K562 (cell line): ENCODE data around the gene PTRH2. TPM values are rescaled to one million over a fixed set of nuclear protein-coding genes. Genes with fewer than 3 reads are reported as not detected.

Experiments
- AFF4 ChIP-seq: sonication (generic); formaldehyde crosslinking; IDR thresholded peaks from 2 replicates; pipeline ENCODE4 v1.8.0; 2023; ENCODE audit warnings: mild to moderate bottlenecking, missing genetic modification reagents
- ARNT ChIP-seq, 2 experiments: fragments of 450-650 bp; IDR thresholded peaks; 2 replicates each; pipeline ENCODE4 v1.6.1; 2016; ENCODE audit warnings: mild to moderate bottlenecking in 1 of 2
- CXXC5 ChIP-seq: fragments of 250-450 bp; sonication (Bioruptor Pico); IDR thresholded peaks from 2 replicates; pipeline ENCODE4 v1.8.0; 2022; ENCODE audit warnings: inconsistent platforms, mild to moderate bottlenecking, moderate library complexity
- DEAF1 ChIP-seq: fragments of 450-650 bp; formaldehyde crosslinking; IDR thresholded peaks from 2 replicates; pipeline ENCODE4 v1.4.0; 2020; ENCODE audit warnings: mild to moderate bottlenecking, moderate library complexity
- HCFC1 ChIP-seq: IDR thresholded peaks from 2 replicates; pipeline ENCODE4 v1.6.1; 2012; ENCODE audit warnings: low read depth, low read length, improper control_type of control experiment
- PHB ChIP-seq: fragments of 250-450 bp; sonication (Bioruptor Pico); IDR thresholded peaks from 2 replicates; pipeline ENCODE4 v1.5.0; 2021
- POLR3G ChIP-seq: IDR thresholded peaks from 2 replicates; pipeline ENCODE4 v1.6.1; 2011; ENCODE audit not compliant: insufficient read length, insufficient replicate concordance; ENCODE audit errors: extremely low read depth
- PURB ChIP-seq: sonication (generic); formaldehyde crosslinking; IDR thresholded peaks from 2 replicates; pipeline ENCODE4 v1.9.0; 2021; ENCODE audit warnings: low read depth, mild to moderate bottlenecking, missing genetic modification reagents
- TBL1XR1 ChIP-seq, 2 experiments: IDR thresholded peaks; 2 replicates each; pipeline ENCODE4 v1.6.1; 2012; ENCODE audit warnings: improper control_type of control experiment in 2 of 2, low read length in 2 of 2, mild to moderate bottlenecking in 1 of 2
- TOE1 ChIP-seq, 2 experiments: fragments of 450-650 bp in 1 of 2; sonication (generic) in 1 of 2; formaldehyde crosslinking in 1 of 2; IDR thresholded peaks; 2 replicates each; pipeline versions ENCODE4 v1.7.1 to v1.8.0; 2016 to 2022; ENCODE audit warnings: borderline replicate concordance in 2 of 2, mild to moderate bottlenecking in 2 of 2, antibody characterized with exemption in 1 of 2, inconsistent platforms in 1 of 2, low read depth in 1 of 2, missing genetic modification reagents in 1 of 2, moderate library complexity in 1 of 2
- TSC22D4 ChIP-seq: fragments of 450-650 bp; IDR thresholded peaks from 2 replicates; pipeline ENCODE4 v1.6.1; 2016; ENCODE audit warnings: missing genetic modification characterization, missing biosample characterization, control low read depth
- ZNF280B ChIP-seq: fragments of 250-450 bp; sonication (Bioruptor Pico); IDR thresholded peaks from 2 replicates; pipeline ENCODE4 v1.5.1; 2021; ENCODE audit warnings: mild to moderate bottlenecking
- ZNF695 ChIP-seq: fragments of 450-650 bp; formaldehyde crosslinking; IDR thresholded peaks from 2 replicates; pipeline ENCODE4 v1.4.0; 2020; ENCODE audit warnings: mild to moderate bottlenecking, moderate library complexity
- ZNF696 ChIP-seq: fragments of 250-450 bp; sonication (Bioruptor Pico); conservative IDR thresholded peaks from 2 replicates; pipeline ENCODE4 v1.4.0; 2020; ENCODE audit warnings: mild to moderate bottlenecking, moderate library complexity
- polyA plus RNA-seq, 8 experiments: library from polyadenylated mRNA; depleted of rRNA in 4 of 8; stranded (reverse) in 5 of 8; unstranded in 3 of 8; fragments of >200 nt; fragmentation: Nextera tagmentation in 2 of 8; fragmentation: Illumina TruSeq in 1 of 8; extraction: Ambion mirVana in 2 of 8; extraction: Trizol in 1 of 8; gene quantifications; 2 replicates each; pipeline versions ENCODE4 v1.2.1 to v1.2.3, GENCODE V29; 2011 to 2014; ENCODE audit warnings: inconsistent platforms in 1 of 8, missing spikeins in 1 of 8
- total RNA-seq, 7 experiments: library from RNA; depleted of rRNA in 6 of 7; stranded (reverse); fragments of >200 nt in 6 of 7; fragmentation: Illumina TruSeq in 2 of 7; extraction: Trizol in 2 of 7; gene quantifications; 2 replicates each; pipeline versions ENCODE4 v1.2.1 to v1.2.3, GENCODE V29; 2011 to 2021; ENCODE audit warnings: low replicate concordance in 1 of 7
- TF ChIP-seq, protein P1 (sequence below): fragments of 450-650 bp; IDR thresholded peaks from 2 replicates; pipeline ENCODE4 v1.6.1; 2016; ENCODE audit warnings: borderline replicate concordance
- TF ChIP-seq, protein P2 (sequence below): fragments of 450-650 bp; IDR thresholded peaks from 2 replicates; pipeline ENCODE4 v1.6.1; 2016

PTRH2 gene
- total and polyA plus RNA-seq, 9 of the 15 experiments (the other 6 are each of a cell fraction or from before 2014, with no cell fraction given): 53.1 to 210 (median 126) TPM

DNA sequence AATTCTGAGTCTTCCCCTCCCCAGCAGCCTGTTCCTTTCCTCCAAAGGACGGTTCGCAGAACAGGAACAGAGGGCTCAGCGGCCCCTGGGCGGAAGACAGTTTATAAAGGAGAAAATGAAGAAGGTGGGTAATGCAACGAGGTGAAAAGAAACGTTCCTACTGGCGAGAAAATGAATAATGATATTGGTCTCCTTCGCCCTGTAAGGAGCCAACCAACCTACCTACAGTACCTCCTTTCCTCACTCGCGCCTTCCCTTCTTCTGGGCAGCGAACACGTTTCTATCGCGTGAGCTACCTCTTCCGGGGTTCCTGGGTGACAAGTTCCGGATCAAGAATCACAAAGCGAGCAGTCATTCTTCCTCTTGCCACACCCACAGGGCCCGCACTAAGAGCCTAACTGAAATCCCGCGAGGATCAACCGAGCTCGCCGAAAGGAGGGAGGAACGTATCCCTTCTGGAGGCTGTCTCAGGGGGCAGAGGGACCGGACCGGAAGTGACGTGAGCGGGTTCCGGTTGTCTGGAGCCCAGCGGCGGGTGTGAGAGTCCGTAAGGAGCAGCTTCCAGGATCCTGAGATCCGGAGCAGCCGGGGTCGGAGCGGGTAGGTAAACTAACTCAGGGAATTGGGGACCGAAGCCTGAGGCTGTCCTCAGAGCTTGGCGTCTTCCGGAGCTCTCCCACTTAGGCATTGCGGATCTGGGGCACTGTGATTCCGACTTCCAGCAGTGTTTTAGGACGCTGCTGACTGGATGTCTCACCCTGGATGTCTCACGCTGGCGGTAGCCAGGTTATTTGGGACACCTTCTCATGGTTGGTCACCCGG lies at the start of gene PTRH2, which contains the start of gene VMP1 (continued):
- TF ChIP-seq, protein P1, sequence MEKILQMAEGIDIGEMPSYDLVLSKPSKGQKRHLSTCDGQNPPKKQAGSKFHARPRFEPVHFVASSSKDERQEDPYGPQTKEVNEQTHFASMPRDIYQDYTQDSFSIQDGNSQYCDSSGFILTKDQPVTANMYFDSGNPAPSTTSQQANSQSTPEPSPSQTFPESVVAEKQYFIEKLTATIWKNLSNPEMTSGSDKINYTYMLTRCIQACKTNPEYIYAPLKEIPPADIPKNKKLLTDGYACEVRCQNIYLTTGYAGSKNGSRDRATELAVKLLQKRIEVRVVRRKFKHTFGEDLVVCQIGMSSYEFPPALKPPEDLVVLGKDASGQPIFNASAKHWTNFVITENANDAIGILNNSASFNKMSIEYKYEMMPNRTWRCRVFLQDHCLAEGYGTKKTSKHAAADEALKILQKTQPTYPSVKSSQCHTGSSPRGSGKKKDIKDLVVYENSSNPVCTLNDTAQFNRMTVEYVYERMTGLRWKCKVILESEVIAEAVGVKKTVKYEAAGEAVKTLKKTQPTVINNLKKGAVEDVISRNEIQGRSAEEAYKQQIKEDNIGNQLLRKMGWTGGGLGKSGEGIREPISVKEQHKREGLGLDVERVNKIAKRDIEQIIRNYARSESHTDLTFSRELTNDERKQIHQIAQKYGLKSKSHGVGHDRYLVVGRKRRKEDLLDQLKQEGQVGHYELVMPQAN: peak; percentile 99
- TF ChIP-seq POLR3G (no peak), PURB (CRISPR knock-in tag) (no peak), ZNF695 (CRISPR knock-in tag) (no peak), DEAF1 (CRISPR knock-in tag) (no peak), TBL1XR1 (IDR thresholded peaks at IDR 0.05; ENCODE audit: low read length in 2 of 2) (0 out of 4 replicates have a peak, but pooled peaks of 1 of the 2 experiments have one; percentile 36), TSC22D4 (tag) (no peak), ZNF280B (CRISPR knock-in tag) (no peak), ARNT (IDR thresholded peaks at IDR 0.05) (peak in 1 of 2 experiments; percentile 52; a peak in 2 of 4 replicates), ZNF696 (CRISPR knock-in tag) (no peak), PHB (no peak), AFF4 (CRISPR knock-in tag) (0 out of 2 replicates have a peak, but pooled peaks have one; percentile 60), TOE1 (IDR thresholded peaks at IDR 0.05; ENCODE audit: borderline replicate concordance) (0 out of 2 replicates have a peak, but pooled peaks have one; percentile 61), TOE1 (CRISPR knock-in tag; IDR thresholded peaks at IDR 0.05; ENCODE audit: borderline replicate concordance, low read depth) (no peak), CXXC5 (CRISPR knock-in tag) (peak; percentile 65), HCFC1 (peak; percentile 74)
- TF ChIP-seq, protein P2, sequence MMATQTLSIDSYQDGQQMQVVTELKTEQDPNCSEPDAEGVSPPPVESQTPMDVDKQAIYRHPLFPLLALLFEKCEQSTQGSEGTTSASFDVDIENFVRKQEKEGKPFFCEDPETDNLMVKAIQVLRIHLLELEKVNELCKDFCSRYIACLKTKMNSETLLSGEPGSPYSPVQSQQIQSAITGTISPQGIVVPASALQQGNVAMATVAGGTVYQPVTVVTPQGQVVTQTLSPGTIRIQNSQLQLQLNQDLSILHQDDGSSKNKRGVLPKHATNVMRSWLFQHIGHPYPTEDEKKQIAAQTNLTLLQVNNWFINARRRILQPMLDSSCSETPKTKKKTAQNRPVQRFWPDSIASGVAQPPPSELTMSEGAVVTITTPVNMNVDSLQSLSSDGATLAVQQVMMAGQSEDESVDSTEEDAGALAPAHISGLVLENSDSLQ: peak; percentile 93
